ENCODE measurements around the gene TNFSF8. TPM values are rescaled to one million over a fixed set of nuclear protein-coding genes. Genes with fewer than 3 reads are reported as not detected.

The TNFSF8 gene
- total RNA-seq, 1 donor from 2014 or later: not detected

- Mint-ChIP-seq H3K27me3 (ENCODE audit: low read depth) (peaks cover 32% of the 10 kb centered on the region), H3K4me1 (ENCODE audit: low read depth) (peaks cover 12% of the 10 kb centered on the region), H3K9me3 (ENCODE audit: low read depth) (no peaks in the 10 kb centered on the region), H3K4me3 (ENCODE audit: unreplicated experiment) (no peak overlapping the region), H3K36me3 (ENCODE audit: low read depth) (peaks cover 2% of the 10 kb centered on the region), H3K27ac (ENCODE audit: unreplicated experiment) (no peak overlapping the region)
- TF ChIP-seq CTCF (IDR thresholded peaks at IDR 0.05): no peak
- DNase-seq (ENCODE audit: low spot score): no peak
Measured at GRCh38 chr9:114936581-114936980, 6.2 kb upstream of the TNFSF8 start.

DNA sequence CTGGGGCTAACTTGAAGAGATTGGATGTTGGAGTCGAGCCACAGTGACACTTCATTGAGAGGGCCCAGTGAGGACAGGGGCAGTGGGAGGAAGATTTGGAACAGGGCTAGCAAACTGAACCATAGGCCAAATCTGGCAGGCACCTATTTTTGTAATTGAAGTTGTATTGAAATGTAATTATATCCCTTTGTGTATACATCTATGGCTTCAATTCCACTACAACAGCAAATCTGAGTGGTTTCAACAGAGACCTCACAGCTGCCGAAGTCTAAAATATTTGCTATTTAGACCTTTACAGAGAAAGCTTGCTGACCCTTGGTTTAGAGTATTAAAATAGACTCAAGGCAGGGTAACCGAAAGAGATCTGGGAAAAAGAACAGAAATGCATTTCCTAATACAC is 4.7 kb upstream of the TNFSF8 start:
- Mint-ChIP-seq H3K36me3 (ENCODE audit: low read depth) (peaks cover 2% of the 10 kb centered on the region), H3K4me3 (ENCODE audit: unreplicated experiment) (no peak overlapping the region), H3K4me1 (ENCODE audit: low read depth) (peaks cover 11% of the 10 kb centered on the region), H3K9me3 (ENCODE audit: low read depth) (no peaks in the 10 kb centered on the region), H3K27ac (ENCODE audit: unreplicated experiment) (no peak overlapping the region), H3K27me3 (ENCODE audit: low read depth) (peaks cover 44% of the 10 kb centered on the region)
- no peak for DNase-seq (ENCODE audit: low spot score)
- TF ChIP-seq CTCF (IDR thresholded peaks at IDR 0.05): no peak

- H3K27me3 Mint-ChIP-seq (ENCODE audit: low read depth): peaks cover 58% of the 10 kb centered on the region
- H3K27ac Mint-ChIP-seq (ENCODE audit: unreplicated experiment): no peak overlapping the region
- H3K4me1 Mint-ChIP-seq (ENCODE audit: low read depth): no peaks in the 10 kb centered on the region
- no peak for TF ChIP-seq CTCF (IDR thresholded peaks at IDR 0.05)
- no peak for DNase-seq (ENCODE audit: low spot score)
- peaks cover 2% of the 10 kb centered on the region for H3K36me3 Mint-ChIP-seq (ENCODE audit: low read depth)
- H3K9me3 Mint-ChIP-seq (ENCODE audit: low read depth): no peaks in the 10 kb centered on the region
- H3K4me3 Mint-ChIP-seq (ENCODE audit: unreplicated experiment): no peak overlapping the region
Measured at GRCh38 chr9:114932502-114932901, 2.1 kb upstream of the TNFSF8 start.

- DNase-seq (ENCODE audit: low spot score): no peak
Measured at GRCh38 chr9:114931407-114931806, 1.0 kb upstream of the TNFSF8 start.

DNA sequence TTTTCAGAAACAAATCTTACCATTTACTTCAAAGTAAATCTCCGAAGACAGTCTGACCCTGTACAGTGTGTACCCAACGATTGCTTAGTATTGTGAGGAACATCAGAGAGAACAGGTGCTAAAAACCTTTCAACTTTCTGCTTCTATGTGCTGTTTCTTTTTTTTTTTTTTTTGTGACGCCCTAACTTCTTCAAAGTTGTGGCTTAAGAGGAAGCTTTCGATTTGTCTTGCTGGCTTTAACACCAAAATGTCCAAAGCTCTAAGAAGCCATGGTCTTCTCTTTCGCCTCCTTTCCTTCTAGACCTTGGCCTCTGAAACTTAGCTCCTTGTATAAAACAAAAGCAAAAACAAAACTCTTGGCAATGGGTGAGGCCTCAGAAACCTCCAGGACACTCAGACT is 1.2 kb downstream of the TNFSF8 start:
- Mint-ChIP-seq H3K4me1 (ENCODE audit: low read depth) (no peaks in the 10 kb centered on the region), H3K9me3 (ENCODE audit: low read depth) (no peaks in the 10 kb centered on the region), H3K36me3 (ENCODE audit: low read depth) (no peaks in the 10 kb centered on the region), H3K27me3 (ENCODE audit: low read depth) (peaks cover 64% of the 10 kb centered on the region), H3K4me3 (ENCODE audit: unreplicated experiment) (no peak overlapping the region), H3K27ac (ENCODE audit: unreplicated experiment) (no peak overlapping the region)
- DNase-seq (ENCODE audit: low spot score): no peak
- no peak for TF ChIP-seq CTCF (IDR thresholded peaks at IDR 0.05)

More at GRCh38 chr9:114931407-114931806, 1.0 kb upstream of the TNFSF8 start:
- Mint-ChIP-seq H3K27ac (ENCODE audit: unreplicated experiment) (no peak overlapping the region), H3K27me3 (ENCODE audit: low read depth) (peaks cover 62% of the 10 kb centered on the region), H3K4me1 (ENCODE audit: low read depth) (no peaks in the 10 kb centered on the region), H3K9me3 (ENCODE audit: low read depth) (no peaks in the 10 kb centered on the region), H3K4me3 (ENCODE audit: unreplicated experiment) (no peak overlapping the region), H3K36me3 (ENCODE audit: low read depth) (no peaks in the 10 kb centered on the region)
- no peak for TF ChIP-seq CTCF (IDR thresholded peaks at IDR 0.05)

Measured in chondrocyte (in vitro differentiated cells).